OCI-LY7 (cell line): ENCODE measurements around the gene IPPK. TPM values are rescaled to one million over a fixed set of nuclear protein-coding genes. Genes with fewer than 3 reads are reported as not detected.
A peak's percentile ranks its signal among the peaks of the same experiment; 100 is the strongest.

Experiments used
- BruUV-seq: library from RNA; stranded (reverse); fragments of 400-500 nt; replicated peaks from 2 replicates; lab custom pipeline; 2021; lab: Mats Ljungman, UMichigan
- CTCF ChIA-PET: fragments of 300-600 bp; sonication (Branson Sonifier 250); formaldehyde crosslinking; loops from one replicate; lab custom pipeline; 2022; ENCODE audit warnings: antibody characterized with exemption; ENCODE audit not compliant: unreplicated experiment; lab: Charles Lee
- POLR2A ChIA-PET: fragments of 300-600 bp; sonication (Branson Sonifier 250); formaldehyde crosslinking; loops from one replicate; lab custom pipeline; 2022; ENCODE audit warnings: antibody characterized with exemption; lab: Charles Lee
- DNase-seq: peaks from one replicate; pipeline ENCODE4 v3.0.0-alpha.2; 2015; ENCODE audit warnings: low spot score
- H2AFZ ChIP-seq: fragments of 200-600 bp; sonication (generic), shearing (Covaris generic); 2 replicates; pipeline ENCODE4 v1.6.1; 2014; ENCODE audit warnings: mild to moderate bottlenecking, antibody characterized with exemption, low read length, moderate library complexity
- H3K27ac ChIP-seq: fragments of 200-600 bp; sonication (generic); 2 replicates; pipeline ENCODE4 v1.5.1; 2014; ENCODE audit warnings: mixed run types, low read depth, mild to moderate bottlenecking, moderate library complexity, low read length, inconsistent platforms; ENCODE audit not compliant: poor library complexity, severe bottlenecking
- H3K36me3 ChIP-seq: fragments of 200-600 bp; sonication (generic); 2 replicates; pipeline ENCODE4 v1.6.1; 2014; ENCODE audit warnings: mild to moderate bottlenecking, antibody characterized with exemption, low read length, moderate library complexity, mixed read lengths; ENCODE audit not compliant: insufficient read depth
- H3K4me1 ChIP-seq: fragments of 200-600 bp; sonication (generic); 2 replicates; pipeline ENCODE4 v1.5.1; 2014; ENCODE audit warnings: mild to moderate bottlenecking, low read length; ENCODE audit not compliant: insufficient read depth, poor library complexity, severe bottlenecking
- H3K4me2 ChIP-seq: fragments of 200-600 bp; sonication (generic); 2 replicates; pipeline ENCODE4 v1.6.1; 2014; ENCODE audit warnings: mild to moderate bottlenecking, low read length
- H3K4me3 ChIP-seq: fragments of 200-600 bp; sonication (generic); 2 replicates; pipeline ENCODE4 v1.5.1; 2014; ENCODE audit warnings: mild to moderate bottlenecking, low read depth, low read length; ENCODE audit not compliant: poor library complexity, severe bottlenecking
- H3K79me2 ChIP-seq: fragments of 200-600 bp; sonication (generic); 2 replicates; pipeline ENCODE4 v1.6.1; 2016; ENCODE audit warnings: low read depth, mild to moderate bottlenecking, low read length, moderate library complexity, mixed read lengths; ENCODE audit not compliant: insufficient read depth
- H3K9me2 ChIP-seq: fragments of 200-600 bp; sonication (generic); 2 replicates; pipeline ENCODE4 v1.6.1; 2016; ENCODE audit warnings: mild to moderate bottlenecking, low read length, mixed read lengths; ENCODE audit not compliant: insufficient read depth
- H3K9me3 ChIP-seq: fragments of 200-600 bp; sonication (generic); 2 replicates; pipeline ENCODE4 v1.6.1; 2014; ENCODE audit warnings: mild to moderate bottlenecking, mixed run types, low read length, mixed read lengths
- H4K20me1 ChIP-seq: fragments of 200-600 bp; sonication (generic); 2 replicates; pipeline ENCODE4 v1.6.1; 2014; ENCODE audit warnings: mild to moderate bottlenecking, antibody characterized with exemption, low read length, moderate library complexity, mixed read lengths; ENCODE audit not compliant: insufficient read depth
- CTCF ChIP-seq: fragments of 200-600 bp; sonication (generic); conservative IDR thresholded peaks from 2 replicates; pipeline ENCODE4 v1.5.1; 2014; ENCODE audit warnings: mild to moderate bottlenecking, antibody characterized with exemption, low read length, moderate library complexity, mixed read lengths
- EZH2phosphoT487 ChIP-seq: fragments of 200-600 bp; sonication (generic); IDR thresholded peaks from 2 replicates; pipeline ENCODE4 v1.6.1; 2018; ENCODE audit warnings: low read depth, borderline replicate concordance, mild to moderate bottlenecking, mixed run types, antibody characterized with exemption, low read length, moderate library complexity, mixed read lengths
- intact Hi-C: fragments of 100-400 bp; cut with micrococcal nuclease; formaldehyde crosslinking; loops from one replicate; pipeline ENCODE4 v1.10.0; 2022; ENCODE audit not compliant: unreplicated experiment
- total RNA-seq, 2 experiments: library from RNA; depleted of rRNA in 1 of 2; stranded (reverse); fragments of >200 nt in 1 of 2; shearing (Covaris generic) in 1 of 2; gene quantifications; 2 replicates each; pipeline ENCODE4 v1.2.3, GENCODE V29; 2014 to 2022

The IPPK gene
- total RNA-seq, 2 experiments from 2014 or later: 10.3 to 12.7 TPM

- Histone ChIP-seq H3K4me1 (peaks cover 7% of the 10 kb centered on the region), H4K20me1 (0 out of 2 replicates have a peak, but pooled peaks cover 3% of the 10 kb centered on the region), H3K79me2 (no peaks in the 10 kb centered on the region), H2AFZ (no peak overlapping the region), H3K36me3 (peaks cover 39% of the 10 kb centered on the region), H3K27ac (no peak overlapping the region), H3K4me2 (no peak overlapping the region), H3K9me2 (no peaks in the 10 kb centered on the region), H3K9me3 (no peaks in the 10 kb centered on the region), H3K4me3 (no peak overlapping the region)
- TF ChIP-seq EZH2phosphoT487 (no peak), CTCF (no peak)
- intact Hi-C loops: loop anchor here (5.0 kb wide), 1 partner anchor 570 kb away; no protein-coding TSS in a partner anchor
- BruUV-seq: no TSS peak
- CTCF ChIA-PET: no interaction called here
- POLR2A ChIA-PET: no interaction called here
- DNase-seq: no peak
Measured at GRCh38 chr9:92707530-92707929, 37.6 kb upstream of the IPPK start.

GRCh38 chr9:92706218-92706940 lies 36.4 kb upstream of the IPPK start:
- Histone ChIP-seq H3K27ac (no peak overlapping the region), H3K9me2 (no peaks in the 10 kb centered on the region), H3K79me2 (no peaks in the 10 kb centered on the region), H3K36me3 (peaks cover 28% of the 10 kb centered on the region), H3K4me2 (no peak overlapping the region), H2AFZ (no peak overlapping the region), H3K4me3 (no peak overlapping the region), H3K4me1 (no peaks in the 10 kb centered on the region), H4K20me1 (0 out of 2 replicates have a peak, but pooled peaks cover 3% of the 10 kb centered on the region), H3K9me3 (no peaks in the 10 kb centered on the region)
- no TSS peak for BruUV-seq
- CTCF ChIA-PET: no interaction called here
- POLR2A ChIA-PET: no interaction called here
- intact Hi-C loops: loop anchor here (5.0 kb wide), 1 partner anchor 569 kb away; no protein-coding TSS in a partner anchor
- DNase-seq: peak; percentile 56
- TF ChIP-seq CTCF (peak; percentile 84), EZH2phosphoT487 (no peak)

- H3K27ac ChIP-seq: no peak overlapping the region
- intact Hi-C loops: no loop called here
- no peak overlapping the region for H3K4me2 ChIP-seq
- no peaks in the 10 kb centered on the region for H3K79me2 ChIP-seq
- H3K4me3 ChIP-seq: no peak overlapping the region
- no peaks in the 10 kb centered on the region for H3K9me3 ChIP-seq
- ChIA-PET CTCF (no interaction called here), POLR2A (interaction anchor here (0.8 to 1.4 kb wide), 2 partner anchors 13 to 16 kb away, joined by 3 to 4 read pairs; no protein-coding TSS in a partner anchor)
- peaks cover 9% of the 10 kb centered on the region; the same call in 1 of the 2 replicates for H3K36me3 ChIP-seq
- DNase-seq: no peak
- H3K4me1 ChIP-seq: no peaks in the 10 kb centered on the region
- BruUV-seq: no TSS peak
- TF ChIP-seq CTCF: no peak
- no peaks in the 10 kb centered on the region for H3K9me2 ChIP-seq
- no peak overlapping the region for H2AFZ ChIP-seq
- H4K20me1 ChIP-seq: 0 out of 2 replicates have a peak, but pooled peaks cover 3% of the 10 kb centered on the region
Measured at GRCh38 chr9:92704528-92704927, 34.6 kb upstream of the IPPK start.
